Right lobe of liver (tissue), 6 donors: Measurements from ENCODE around the gene AFF2. TPM values are rescaled to one million over a fixed set of nuclear protein-coding genes. Genes with fewer than 3 reads are reported as not detected.

ENCODE experiments used
- ATAC-seq, 4 donors: fragments of 200-7000 bp; cut with Tn5 transposase; one replicate each; pipeline ENCODE4 v1.9.1; 2020; ENCODE audit warnings: mild to moderate bottlenecking in 4 of 4, moderate library complexity in 4 of 4
- DNase-seq, 3 donors: peaks; one replicate each; pipeline ENCODE4 v3.0.0-alpha.2; 2020
- H3K27ac ChIP-seq, 3 donors: fragments of 200-600 bp; one replicate each; pipeline ENCODE4 v1.8.0; 2022
- H3K27me3 ChIP-seq, 2 donors: fragments of 200-600 bp; one replicate each; pipeline ENCODE4 v1.8.0; 2022
- H3K36me3 ChIP-seq, 4 donors: fragments of 200-600 bp; sonication (generic) in 1 of 4; one replicate each; pipeline versions ENCODE4 v1.5.1 to v1.8.0; 2017 to 2022; ENCODE audit warnings: control low read depth in 1 of 4
- H3K4me1 ChIP-seq, 4 donors: fragments of 200-600 bp; sonication (generic) in 1 of 4; one replicate each; pipeline versions ENCODE4 v1.5.1 to v1.8.0; 2017 to 2022; ENCODE audit warnings: control low read depth in 1 of 4
- H3K4me3 ChIP-seq, 3 donors: fragments of 200-600 bp; one replicate each; pipeline ENCODE4 v1.8.0; 2022
- H3K9me3 ChIP-seq, 4 donors: fragments of 200-600 bp; sonication (generic) in 1 of 4; one replicate each; pipeline versions ENCODE4 v1.5.1 to v1.8.0; 2017 to 2022; ENCODE audit warnings: control low read depth in 1 of 4
- CTCF ChIP-seq, 4 donors: fragments of 200-600 bp in 3 of 4; fragments of 450-650 bp in 1 of 4; IDR thresholded peaks; one replicate each; pipeline versions ENCODE4 v1.5.1 to v1.8.0; 2016 to 2022; ENCODE audit warnings: antibody characterized with exemption in 4 of 4, mild to moderate bottlenecking in 2 of 4
- POLR2A ChIP-seq: fragments of 450-650 bp; IDR thresholded peaks from one replicate; pipeline ENCODE4 v1.6.1; 2017; ENCODE audit warnings: antibody characterized with exemption, mild to moderate bottlenecking
- WGBS: methylation state at CpG from one replicate; pipeline ENCODE4 v1.1.6; 2018; ENCODE audit warnings: low coverage, low lambda C conversion rate; ENCODE audit not compliant: insufficient coverage; ENCODE audit errors: missing lambda C conversion rate; 5-methylcytosine and 5-hydroxymethylcytosine counted together
- intact Hi-C, 2 donors: fragments of 100-400 bp; cut with DNase I; formaldehyde crosslinking; loops; one replicate each; pipeline versions ENCODE4 v1.11.2 to v1.14.1; 2022
- total RNA-seq, 6 experiments: library from RNA; depleted of rRNA in 2 of 6; stranded (reverse); fragments of >200 nt in 2 of 6; fragmentation: NEBNext Ultra II Directional in 3 of 6; extraction: Animal tissue kit (Norgen Biotek cat#: 25700) in 3 of 6; gene quantifications; one replicate each; pipeline versions ENCODE4 v1.1.0 to v1.2.4, GENCODE V29; 2016 to 2023
- donor health status: DM: no; HTN: yes; CAD: no.
- donor health status: DM: no; HTN: no; CAD: no.
- donor health status: DM: no; HTN: no; CAD: no.
- donor health status: DM: no; HTN: yes; CAD: no.
- donor health status: DM: no; HTN: yes; CAD: no.

AFF2 gene
- total RNA-seq, 6 experiments from 2014 or later = 0.06 to 1.9 (median 0.15) TPM

- Histone ChIP-seq H3K36me3 (no peaks in the 10 kb centered on the region), H3K9me3 (no peaks in the 10 kb centered on the region), H3K27ac (no peak overlapping the region), H3K4me1 (no peaks in the 10 kb centered on the region), H3K27me3 (no peaks in the 10 kb centered on the region), H3K4me3 (no peak overlapping the region)
- ATAC-seq (no peak), DNase-seq (no peak)
- intact Hi-C loops = no loop called here
- 36% methylated on average over 4 of the region's 4 CpGs for WGBS
- TF ChIP-seq POLR2A = no peak
- no peak for TF ChIP-seq CTCF (IDR thresholded peaks at IDR 0.05)
Observed at GRCh38 chrX:148613636-148614035, 113.2 kb downstream of the AFF2 start.

- H3K27me3 ChIP-seq = no peaks in the 10 kb centered on the region
- no peaks in the 10 kb centered on the region for H3K36me3 ChIP-seq
- no peak overlapping the region for H3K27ac ChIP-seq
- no peaks in the 10 kb centered on the region for H3K4me1 ChIP-seq
- no peaks in the 10 kb centered on the region for H3K9me3 ChIP-seq
- TF ChIP-seq CTCF (IDR thresholded peaks at IDR 0.05) = no peak
- 36% methylated on average over 2 of the region's 2 CpGs for whole genome bisulfite sequencing
- DNase-seq = no peak
- H3K4me3 ChIP-seq = no peak overlapping the region
- no peak for ATAC-seq
- intact Hi-C loops = no loop called here
Observed at GRCh38 chrX:148615491-148615890, 115.1 kb downstream of the AFF2 start.

DNA sequence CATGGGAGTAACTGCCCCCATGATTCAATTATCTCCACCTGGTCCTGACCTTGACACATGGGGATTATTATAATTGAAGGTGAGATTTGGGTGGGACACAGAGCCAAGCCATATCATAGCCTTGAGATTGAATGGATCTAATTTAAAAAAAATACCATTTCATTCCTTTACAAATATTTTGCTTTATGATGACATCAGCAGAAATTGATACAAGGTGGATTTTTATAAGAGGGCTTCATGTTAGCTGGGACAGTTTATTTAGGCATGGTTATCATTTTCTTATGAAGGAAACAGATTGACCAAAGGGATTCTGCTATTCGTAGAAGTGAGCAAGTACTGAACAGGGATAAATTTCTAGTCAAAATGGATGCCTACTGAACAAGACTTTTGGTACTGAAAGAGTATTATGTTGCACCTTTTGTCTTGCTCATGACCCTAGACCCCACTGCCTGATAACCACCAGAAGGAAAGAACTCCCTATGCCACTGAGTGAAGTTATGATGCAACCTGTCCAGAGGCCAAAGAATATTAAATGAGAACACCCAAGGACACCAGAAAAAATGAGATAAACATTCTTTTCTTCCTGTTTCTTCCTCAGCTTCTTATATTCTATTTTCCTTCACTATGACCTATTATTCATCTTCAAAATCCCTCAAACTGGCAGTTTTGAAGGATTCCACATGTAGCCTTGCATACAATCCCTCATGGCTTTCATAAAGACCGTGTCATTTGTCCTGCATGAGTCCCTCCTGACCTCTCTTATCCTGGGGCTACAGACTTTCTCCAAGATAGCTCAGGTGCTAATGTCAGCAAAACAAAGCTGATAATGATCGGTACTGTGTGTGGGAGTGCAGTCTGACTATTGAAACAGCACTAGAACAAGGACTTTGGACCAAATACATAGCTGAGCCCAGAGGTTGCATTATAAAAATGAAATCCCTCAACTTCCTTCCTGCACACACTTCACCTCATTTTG is 118.3 kb downstream of the AFF2 start:
- no peak overlapping the region for H3K4me3 ChIP-seq
- H3K36me3 ChIP-seq = no peaks in the 10 kb centered on the region
- H3K27me3 ChIP-seq = no peaks in the 10 kb centered on the region
- H3K27ac ChIP-seq = no peak overlapping the region
- no peak for TF ChIP-seq POLR2A
- no peak for TF ChIP-seq CTCF (IDR thresholded peaks at IDR 0.05)
- WGBS = 22% methylated on average over 3 of the region's 3 CpGs
- no peaks in the 10 kb centered on the region for H3K4me1 ChIP-seq
- ATAC-seq (no peak), DNase-seq (no peak)
- no peaks in the 10 kb centered on the region for H3K9me3 ChIP-seq
- intact Hi-C loops = no loop called here

DNA sequence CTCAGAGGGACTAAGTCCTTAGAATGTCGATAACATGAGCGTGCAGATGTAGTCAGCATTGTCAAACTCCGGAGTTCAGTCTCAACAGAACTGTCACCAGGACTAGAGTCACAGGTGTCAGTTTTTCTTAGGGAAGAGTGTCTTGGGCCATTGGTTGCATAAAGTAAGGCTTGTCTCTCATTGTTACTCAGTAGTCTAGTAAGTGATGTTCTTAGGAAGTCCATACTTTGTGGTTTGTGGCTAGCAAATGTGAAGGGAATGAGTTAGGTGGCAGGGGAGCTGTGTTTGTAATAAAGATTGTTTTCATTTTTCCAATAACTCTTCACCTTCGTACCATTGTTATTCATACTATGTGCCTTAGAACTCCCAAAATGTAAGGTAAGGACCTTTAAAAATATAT is 119.6 kb downstream of the AFF2 start:
- Histone ChIP-seq H3K36me3 (no peaks in the 10 kb centered on the region), H3K27ac (no peak overlapping the region)
- intact Hi-C loops = no loop called here

More for the DNA sequence above, 119.6 kb downstream of the AFF2 start:
- DNase-seq (no peak), ATAC-seq (no peak)
- 58% methylated on average over 4 of the region's 4 CpGs for WGBS
- Histone ChIP-seq H3K4me3 (no peak overlapping the region), H3K27me3 (no peaks in the 10 kb centered on the region), H3K4me1 (no peaks in the 10 kb centered on the region), H3K9me3 (no peaks in the 10 kb centered on the region)
- TF ChIP-seq CTCF (IDR thresholded peaks at IDR 0.05) (no peak), POLR2A (no peak)
